Epithelial cell of proximal tubule (primary cell): ENCODE results near the gene PTPRU. TPM values are rescaled to one million over a fixed set of nuclear protein-coding genes. Genes with fewer than 3 reads are reported as not detected.

Source experiments
- DNase-seq: peaks from one replicate; pipeline ENCODE4 v3.0.0-alpha.2; 2011; ENCODE audit warnings: low read depth
- H3K4me3 ChIP-seq: 2 replicates; pipeline ENCODE4 v1.5.1; 2011; ENCODE audit warnings: low read depth, mild to moderate bottlenecking, low read length
- total RNA-seq: library from RNA; depleted of rRNA; stranded (reverse); fragments of >200 nt; gene quantifications from 2 replicates; pipeline ENCODE4 v1.2.3, GENCODE V29; 2015
- TF ChIP-seq, protein P1 (sequence below): conservative IDR thresholded peaks from 2 replicates; pipeline ENCODE4 v1.5.1; 2012; ENCODE audit warnings: low read depth, mild to moderate bottlenecking, low read length

PTPRU gene
- total RNA-seq, 1 donor from 2014 or later, result 44.7 TPM

DNA sequence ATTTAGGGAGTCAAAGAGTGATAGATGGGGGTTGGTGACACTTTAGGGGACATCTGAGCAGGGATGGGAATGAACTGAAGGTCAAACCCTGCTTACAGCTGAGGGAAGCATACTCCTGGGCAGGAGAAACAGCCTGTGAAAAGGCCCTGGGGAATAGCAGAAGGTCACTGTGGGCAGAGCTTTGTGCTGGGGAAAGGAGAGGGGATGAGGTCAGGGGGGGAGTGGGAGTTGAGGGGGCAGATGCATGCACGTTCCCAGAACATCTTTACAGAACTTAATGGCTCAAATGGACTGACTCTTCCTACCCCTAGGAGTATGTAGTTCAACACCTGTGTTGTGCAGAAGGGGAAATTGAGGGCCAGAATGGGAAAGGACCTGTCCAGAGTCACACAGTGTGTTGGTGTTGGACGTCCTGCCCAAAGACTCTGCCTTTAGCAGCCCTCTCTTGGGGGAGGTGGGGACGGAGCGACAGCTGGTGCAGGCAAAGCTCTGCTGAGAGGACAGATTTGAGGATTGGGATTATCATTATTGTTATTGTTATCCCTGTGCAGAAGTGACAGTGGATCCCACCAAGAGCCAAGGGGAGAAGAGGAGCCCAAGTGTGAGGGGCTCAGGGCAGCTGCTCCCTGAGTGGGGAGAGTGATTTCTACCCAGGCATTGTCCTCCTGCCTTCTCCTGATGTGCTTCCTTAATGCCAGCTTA is 116.5 kb downstream of the PTPRU start:
- no peak for DNase-seq
- TF ChIP-seq, protein P1, sequence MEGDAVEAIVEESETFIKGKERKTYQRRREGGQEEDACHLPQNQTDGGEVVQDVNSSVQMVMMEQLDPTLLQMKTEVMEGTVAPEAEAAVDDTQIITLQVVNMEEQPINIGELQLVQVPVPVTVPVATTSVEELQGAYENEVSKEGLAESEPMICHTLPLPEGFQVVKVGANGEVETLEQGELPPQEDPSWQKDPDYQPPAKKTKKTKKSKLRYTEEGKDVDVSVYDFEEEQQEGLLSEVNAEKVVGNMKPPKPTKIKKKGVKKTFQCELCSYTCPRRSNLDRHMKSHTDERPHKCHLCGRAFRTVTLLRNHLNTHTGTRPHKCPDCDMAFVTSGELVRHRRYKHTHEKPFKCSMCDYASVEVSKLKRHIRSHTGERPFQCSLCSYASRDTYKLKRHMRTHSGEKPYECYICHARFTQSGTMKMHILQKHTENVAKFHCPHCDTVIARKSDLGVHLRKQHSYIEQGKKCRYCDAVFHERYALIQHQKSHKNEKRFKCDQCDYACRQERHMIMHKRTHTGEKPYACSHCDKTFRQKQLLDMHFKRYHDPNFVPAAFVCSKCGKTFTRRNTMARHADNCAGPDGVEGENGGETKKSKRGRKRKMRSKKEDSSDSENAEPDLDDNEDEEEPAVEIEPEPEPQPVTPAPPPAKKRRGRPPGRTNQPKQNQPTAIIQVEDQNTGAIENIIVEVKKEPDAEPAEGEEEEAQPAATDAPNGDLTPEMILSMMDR, result no peak
- H3K4me3 ChIP-seq, result no peak overlapping the region

DNA sequence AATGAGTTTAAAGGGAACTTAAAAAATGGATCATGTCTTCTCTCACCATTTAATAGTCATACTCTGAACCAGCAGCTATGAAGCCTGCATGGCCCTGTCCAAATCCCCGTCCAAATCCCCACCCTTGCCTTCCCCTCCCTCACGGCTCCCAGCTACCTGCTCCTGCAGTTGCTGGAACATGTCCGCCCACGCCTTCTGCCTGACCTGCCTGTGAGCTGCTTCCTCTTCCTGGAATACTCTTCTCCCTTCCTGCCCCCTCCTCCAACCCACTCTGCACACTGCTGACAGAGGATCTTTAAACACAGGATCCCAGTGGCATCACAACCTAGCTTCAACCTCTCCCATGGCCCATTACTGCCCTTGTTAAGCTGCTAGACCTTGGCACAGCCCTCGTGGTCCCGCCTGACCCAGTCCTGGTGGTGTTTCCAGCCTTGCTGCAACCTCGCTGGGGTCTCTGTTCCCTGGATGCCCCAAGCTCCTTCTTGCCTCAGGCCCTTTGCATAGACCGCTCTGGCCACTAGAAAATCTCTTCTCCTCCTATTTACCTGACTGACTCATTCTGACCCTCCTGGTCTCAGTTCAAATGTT is 118.3 kb downstream of the PTPRU start:
- TF ChIP-seq, protein P1, result no peak
- no peak for DNase-seq

DNA sequence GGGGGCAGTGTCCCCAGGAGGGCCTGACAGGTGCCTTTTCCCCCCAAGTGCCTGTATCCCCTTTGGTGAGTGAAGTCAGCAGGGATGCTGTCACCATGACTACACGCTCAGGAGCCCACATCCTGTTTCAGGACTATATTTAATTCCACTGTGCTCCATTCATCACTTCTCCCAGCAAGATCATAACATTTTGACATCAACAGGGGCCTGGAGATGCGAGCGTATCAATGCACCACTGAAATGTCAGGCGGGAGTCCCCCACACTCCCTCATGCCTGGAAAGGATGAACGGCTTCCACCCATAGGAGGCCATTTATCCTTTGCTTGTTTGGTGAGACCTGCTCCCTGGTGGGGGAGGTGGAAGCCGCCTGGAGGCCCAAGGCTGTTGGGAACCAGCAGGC is 119.1 kb downstream of the PTPRU start:
- TF ChIP-seq, protein P1, result no peak
- no peak overlapping the region for H3K4me3 ChIP-seq
- DNase-seq, result no peak

More for the DNA sequence above, 118.3 kb downstream of the PTPRU start:
- H3K4me3 ChIP-seq, result no peak overlapping the region

DNA sequence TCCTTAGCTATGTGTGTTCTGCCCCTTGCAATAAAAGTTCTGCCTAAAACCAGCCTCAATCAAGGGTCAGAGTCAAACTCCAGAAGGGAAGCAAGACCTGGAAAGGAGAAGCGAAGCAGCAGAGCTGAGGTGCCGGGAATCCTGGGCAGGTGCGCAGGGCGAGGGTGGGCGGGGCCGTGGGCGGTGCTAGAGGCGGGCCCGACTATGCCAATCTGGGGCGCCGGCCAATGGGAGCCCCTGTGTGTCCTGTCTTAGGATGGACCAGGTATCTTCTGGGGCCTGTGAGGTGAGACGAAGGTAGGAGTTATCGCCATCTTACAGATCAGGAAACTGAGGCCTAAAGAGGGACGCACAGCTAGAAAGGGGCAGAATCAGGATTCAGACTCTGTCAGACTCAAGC is 120.3 kb downstream of the PTPRU start:
- TF ChIP-seq, protein P1, result no peak
- DNase-seq, result no peak

DNA sequence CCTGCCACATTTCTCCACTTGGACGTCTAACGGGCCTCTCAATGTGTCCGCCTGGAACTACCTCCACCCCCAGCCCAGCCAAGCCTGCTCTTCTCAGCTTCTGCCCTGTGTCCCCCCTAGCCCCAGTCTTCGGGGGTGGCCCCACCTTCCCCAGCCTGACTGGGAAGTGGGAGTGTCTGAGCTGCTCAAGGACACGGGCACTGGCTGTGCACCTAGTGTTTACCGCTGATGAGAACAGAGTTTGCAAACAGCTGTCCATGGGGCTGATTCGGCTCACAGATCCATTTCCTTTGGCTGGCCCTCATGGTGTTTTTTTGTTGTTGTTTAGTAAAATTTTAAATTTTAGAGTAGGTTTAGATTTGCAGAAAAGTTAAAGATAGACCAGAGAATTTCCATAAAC is 121.1 kb downstream of the PTPRU start:
- TF ChIP-seq, protein P1, result no peak
- DNase-seq, result no peak
- H3K4me3 ChIP-seq, result no peak overlapping the region

More for the DNA sequence above, 120.3 kb downstream of the PTPRU start:
- no peak overlapping the region for H3K4me3 ChIP-seq

DNA sequence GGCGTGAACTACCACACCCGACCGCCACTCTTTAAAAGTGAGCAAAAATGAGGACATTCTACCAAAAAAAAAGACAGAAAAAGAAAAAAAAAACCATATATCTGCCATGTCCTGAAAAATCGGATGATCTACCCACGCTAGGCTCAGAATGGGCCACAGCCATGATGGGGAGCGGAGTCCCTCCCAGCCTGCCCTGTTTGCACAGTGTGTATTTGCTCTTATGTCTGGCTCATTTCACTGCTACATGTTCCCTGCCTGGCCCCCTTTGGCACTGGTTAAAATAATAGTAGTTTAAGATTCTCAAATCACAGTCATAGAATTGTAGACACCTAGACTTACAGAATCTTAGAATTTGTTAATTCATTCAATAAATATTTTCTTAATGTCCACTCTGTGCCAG is 121.9 kb downstream of the PTPRU start:
- TF ChIP-seq, protein P1, result no peak
- no peak for DNase-seq
- no peak overlapping the region for H3K4me3 ChIP-seq

DNA sequence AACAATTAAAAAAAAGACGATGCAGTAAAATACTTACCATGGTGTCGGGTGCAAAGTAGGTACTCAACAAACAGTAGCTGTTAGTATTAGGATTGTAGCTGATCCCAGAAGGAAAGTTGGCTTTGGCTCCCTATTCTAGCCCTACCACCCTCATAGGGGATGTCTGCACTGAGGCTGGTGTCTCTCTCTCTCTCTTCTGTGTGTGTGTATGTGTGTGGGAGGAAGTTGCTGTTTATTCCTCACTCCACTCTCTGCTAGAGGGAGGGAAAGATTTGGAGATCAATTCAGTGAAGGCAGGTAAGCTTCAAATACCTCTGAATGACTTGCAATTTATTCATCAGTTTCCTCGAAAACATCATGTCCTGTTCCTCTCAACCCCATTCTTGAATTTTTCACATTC is 124.4 kb downstream of the PTPRU start:
- TF ChIP-seq, protein P1, result no peak
- DNase-seq, result no peak
- no peak overlapping the region for H3K4me3 ChIP-seq
